BLaER1 treated with 17β-estradiol and CSF1 and Interleukin-3, amounts not matched to agents 10 nM and 100 nM (cell line): ENCODE measurements around the gene IGSF3.

Experiments used
- H3K27ac ChIP-seq, 11 experiments: shearing (Covaris generic); formaldehyde crosslinking; 2 replicates each; pipeline ENCODE4 v1.8.1; 2022
- H3K27me3 ChIP-seq, 11 experiments: shearing (Covaris generic); formaldehyde crosslinking; 2 replicates each; pipeline ENCODE4 v1.8.1; 2022
- H3K36me3 ChIP-seq, 11 experiments: shearing (Covaris generic); formaldehyde crosslinking; 2 replicates each; pipeline ENCODE4 v1.8.1; 2022
- H3K4me1 ChIP-seq, 10 experiments: shearing (Covaris generic); formaldehyde crosslinking; 2 replicates each; pipeline ENCODE4 v1.8.1; 2022
- H3K4me2 ChIP-seq, 11 experiments: shearing (Covaris generic); formaldehyde crosslinking; 2 replicates each; pipeline ENCODE4 v1.8.1; 2022
- H3K4me3 ChIP-seq, 10 experiments: shearing (Covaris generic); formaldehyde crosslinking; 2 replicates each; pipeline ENCODE4 v1.8.1; 2022
- H3K9ac ChIP-seq, 11 experiments: shearing (Covaris generic); formaldehyde crosslinking; 2 replicates each; pipeline ENCODE4 v1.8.1; 2022
- H3K9me3 ChIP-seq, 11 experiments: shearing (Covaris generic); formaldehyde crosslinking; replicated peaks in 1 of 11; 2 replicates each; pipeline ENCODE4 v1.8.1; 2022
- H4K20me1 ChIP-seq, 11 experiments: shearing (Covaris generic); formaldehyde crosslinking; 2 replicates each; pipeline ENCODE4 v1.8.1; 2022
- Cebpa-rat ChIP-seq, 11 experiments: shearing (Covaris generic); IDR thresholded peaks; 2 replicates each; pipeline ENCODE4 v1.8.1; 2022

Gene IGSF3

GRCh38 chr1:116574581-116575291 lies 92.8 kb downstream of the IGSF3 start:
- TF ChIP-seq Cebpa-rat (IDR thresholded peaks at IDR 0.05) = no peak
- Histone ChIP-seq H3K27ac (peak overlapping the region in 4 of 11 experiments; percentile 12 to 38 (median 20); a peak in 6 of 22 replicates), H4K20me1 (peaks cover 0 to 4% (median 3%) of the 10 kb centered on the region in 11 experiments; a peak in 12 of 22 replicates), H3K36me3 (peaks cover 0 to 50% (median 30%) of the 10 kb centered on the region in 11 experiments; a peak in 18 of 22 replicates), H3K9ac (peak overlapping the region in 6 of 11 experiments; percentile 1 to 33 (median 14); a peak in 3 of 22 replicates), H3K27me3 (no peaks in the 10 kb centered on the region), H3K4me3 (no peak overlapping the region), H3K4me2 (peak overlapping the region in 6 of 11 experiments; percentile 7 to 96 (median 74); a peak in 10 of 22 replicates), H3K9me3 (no peaks in the 10 kb centered on the region), H3K4me1 (peaks cover 12 to 63% (median 37%) of the 10 kb centered on the region in 10 experiments)

- peaks cover 0 to 47% (median 24%) of the 10 kb centered on the region in 11 experiments; a peak in 18 of 22 replicates for H3K36me3 ChIP-seq
- H3K9me3 ChIP-seq = no peaks in the 10 kb centered on the region
- H3K4me1 ChIP-seq = peaks cover 20 to 71% (median 44%) of the 10 kb centered on the region in 10 experiments
- H3K27me3 ChIP-seq = no peaks in the 10 kb centered on the region
- no peak for TF ChIP-seq Cebpa-rat (IDR thresholded peaks at IDR 0.05)
- peaks cover 7 to 16% (median 15%) of the 10 kb centered on the region in 11 experiments; a peak in 16 of 22 replicates for H4K20me1 ChIP-seq
- H3K27ac ChIP-seq = peak overlapping the region in 1 of 11 experiments; percentile 38; a peak in 1 of 22 replicates
- H3K9ac ChIP-seq = 0 out of 22 replicates have a peak overlapping the region, but pooled peaks of 1 of the 11 experiments have one; percentile 20
- peak overlapping the region in 6 of 11 experiments; percentile 3 to 96 (median 74); a peak in 12 of 22 replicates for H3K4me2 ChIP-seq
- no peak overlapping the region for H3K4me3 ChIP-seq
Measured at GRCh38 chr1:116573431-116574095, 94.0 kb downstream of the IGSF3 start.

GRCh38 chr1:116572771-116573430 lies 94.6 kb downstream of the IGSF3 start:
- no peak for TF ChIP-seq Cebpa-rat (IDR thresholded peaks at IDR 0.05)
- no peak overlapping the region for H3K4me3 ChIP-seq
- H3K27ac ChIP-seq = peak overlapping the region in 2 of 11 experiments; percentile 7 to 16; a peak in 2 of 22 replicates
- H3K9me3 ChIP-seq = no peaks in the 10 kb centered on the region
- H3K27me3 ChIP-seq = no peaks in the 10 kb centered on the region
- H3K9ac ChIP-seq = no peak overlapping the region
- peaks cover 11 to 23% (median 21%) of the 10 kb centered on the region in 11 experiments; a peak in 17 of 22 replicates for H4K20me1 ChIP-seq
- peak overlapping the region in 6 of 11 experiments; percentile 59 to 97 (median 94); a peak in 11 of 22 replicates for H3K4me2 ChIP-seq
- peaks cover 27 to 72% (median 50%) of the 10 kb centered on the region in 10 experiments for H3K4me1 ChIP-seq
- peaks cover 0 to 47% (median 26%) of the 10 kb centered on the region in 11 experiments; a peak in 18 of 22 replicates for H3K36me3 ChIP-seq

GRCh38 chr1:116572099-116572498 lies 95.4 kb downstream of the IGSF3 start:
- no peaks in the 10 kb centered on the region for H3K27me3 ChIP-seq
- no peak for TF ChIP-seq Cebpa-rat (IDR thresholded peaks at IDR 0.05)
- H3K36me3 ChIP-seq = peaks cover 0 to 47% (median 26%) of the 10 kb centered on the region in 11 experiments; a peak in 19 of 22 replicates
- peak overlapping the region; percentile 84 to 98 (median 95) for H3K4me2 ChIP-seq
- peak overlapping the region in 6 of 11 experiments; percentile 16 to 99 (median 98); a peak in 7 of 22 replicates for H3K27ac ChIP-seq
- H3K9ac ChIP-seq = peak overlapping the region in 5 of 11 experiments; percentile 97 to 99 (median 98); a peak in 6 of 22 replicates
- peaks cover 35 to 75% (median 56%) of the 10 kb centered on the region in 10 experiments for H3K4me1 ChIP-seq
- H3K9me3 ChIP-seq = peaks cover 0 to 4% (median 0%) of the 10 kb centered on the region in 11 experiments; a peak in 1 of 22 replicates
- no peak overlapping the region for H3K4me3 ChIP-seq
- peaks cover 11 to 30% (median 28%) of the 10 kb centered on the region in 11 experiments; a peak in 17 of 22 replicates for H4K20me1 ChIP-seq

GRCh38 chr1:116571215-116571919 lies 96.2 kb downstream of the IGSF3 start:
- peak overlapping the region; percentile 84 to 98 (median 95) for H3K4me2 ChIP-seq
- H3K27ac ChIP-seq = peak overlapping the region; percentile 95 to 99 (median 98)
- no peaks in the 10 kb centered on the region for H3K27me3 ChIP-seq
- H3K4me3 ChIP-seq = peak overlapping the region; percentile 66 to 94 (median 84)
- peak overlapping the region; percentile 95 to 100 (median 98) for H3K9ac ChIP-seq
- H3K4me1 ChIP-seq = peaks cover 35 to 80% (median 62%) of the 10 kb centered on the region in 10 experiments
- peaks cover 0 to 45% (median 25%) of the 10 kb centered on the region in 11 experiments; a peak in 18 of 22 replicates for H3K36me3 ChIP-seq
- H3K9me3 ChIP-seq = peaks cover 0 to 9% (median 2%) of the 10 kb centered on the region in 11 experiments; a peak in 10 of 22 replicates
- TF ChIP-seq Cebpa-rat (IDR thresholded peaks at IDR 0.05) = no peak
- H4K20me1 ChIP-seq = peaks cover 11 to 35% (median 30%) of the 10 kb centered on the region in 11 experiments; a peak in 17 of 22 replicates

GRCh38 chr1:116570358-116571214 lies 96.9 kb downstream of the IGSF3 start, which contains the start of gene CD58:
TSS of gene CD58 (minus strand) at chr1:116571026. CDS start at chr1:116570972, 54 bp downstream.
- Histone ChIP-seq H3K4me1 (peaks cover 35 to 83% (median 64%) of the 10 kb centered on the region in 10 experiments), H3K36me3 (peaks cover 0 to 45% (median 32%) of the 10 kb centered on the region in 11 experiments; a peak in 20 of 22 replicates), H3K27me3 (no peaks in the 10 kb centered on the region), H3K9ac (peak within 1 kb of the TSS; percentile 95 to 100 (median 98)), H4K20me1 (peaks cover 11 to 43% (median 30%) of the 10 kb centered on the region in 11 experiments; a peak in 17 of 22 replicates), H3K4me2 (peak within 1 kb of the TSS; percentile 84 to 98 (median 95)), H3K27ac (peak within 1 kb of the TSS; percentile 95 to 99 (median 98)), H3K4me3 (peak within 1 kb of the TSS; percentile 66 to 94 (median 84)), H3K9me3 (peaks cover 0 to 17% (median 9%) of the 10 kb centered on the region in 11 experiments; a peak in 19 of 22 replicates)
- TF ChIP-seq Cebpa-rat (IDR thresholded peaks at IDR 0.05) = no peak
